Panc1 (cell line): ENCODE measurements around the gene DLG2. TPM values are rescaled to one million over a fixed set of nuclear protein-coding genes. Genes with fewer than 3 reads are reported as not detected.

ENCODE experiments used
- ATAC-seq: fragments of 200-7000 bp; cut with Tn5 transposase; 2 replicates; pipeline ENCODE4 v1.9.1; 2020; ENCODE audit warnings: mild to moderate bottlenecking, moderate library complexity
- BruUV-seq: library from RNA; stranded (reverse); fragments of 400-500 nt; replicated peaks from 2 replicates; lab custom pipeline; 2021; lab: Mats Ljungman, UMichigan
- CTCF ChIA-PET: fragments of 300-600 bp; sonication (Branson Sonifier 250); formaldehyde crosslinking; loops from one replicate; lab custom pipeline; 2022; ENCODE audit warnings: antibody characterized with exemption; lab: Charles Lee
- POLR2A ChIA-PET: fragments of 300-600 bp; sonication (Branson Sonifier 250); formaldehyde crosslinking; loops from one replicate; lab custom pipeline; 2022; ENCODE audit warnings: antibody characterized with exemption; lab: Charles Lee
- DNase-seq: peaks from one replicate; pipeline ENCODE4 v3.0.0-alpha.2; 2010; ENCODE audit warnings: low read depth, low spot score
- H3K27ac ChIP-seq: 2 replicates; pipeline ENCODE4 v1.5.1; 2011; ENCODE audit warnings: mild to moderate bottlenecking, low read length, inconsistent platforms
- H3K27me3 ChIP-seq: fragments of 200-500 bp; sonication (Bioruptor generic); 2 replicates; pipeline ENCODE4 v1.6.0; 2014; ENCODE audit warnings: low read length, inconsistent platforms; ENCODE audit not compliant: control insufficient read depth, insufficient read depth
- H3K36me3 ChIP-seq: fragments of 200-500 bp; sonication (Bioruptor generic); 2 replicates; pipeline ENCODE4 v1.5.1; 2014; ENCODE audit warnings: inconsistent platforms, mild to moderate bottlenecking, low read length, moderate library complexity; ENCODE audit not compliant: control insufficient read depth, insufficient read depth
- H3K4me1 ChIP-seq: 2 replicates; pipeline ENCODE4 v1.5.1; 2011; ENCODE audit warnings: inconsistent platforms, mild to moderate bottlenecking, low read length, moderate library complexity; ENCODE audit not compliant: control insufficient read depth, insufficient read depth
- H3K4me3 ChIP-seq, 2 experiments: 2 replicates each; pipeline ENCODE4 v1.5.1; 2011 to 2012; ENCODE audit warnings: low read depth in 2 of 2, low read length in 2 of 2, mild to moderate bottlenecking in 2 of 2, inconsistent platforms in 1 of 2, moderate library complexity in 1 of 2
- H3K9me3 ChIP-seq: fragments of 200-500 bp; sonication (Bioruptor generic); 2 replicates; pipeline ENCODE4 v1.5.1; 2014; ENCODE audit warnings: low read depth, mild to moderate bottlenecking, inconsistent platforms, low read length, moderate library complexity; ENCODE audit not compliant: control insufficient read depth, insufficient read depth
- CTCF ChIP-seq: fragments of 450-650 bp; IDR thresholded peaks from 2 replicates; pipeline ENCODE4 v1.5.1; 2017; ENCODE audit warnings: mild to moderate bottlenecking
- POLR2AphosphoS5 ChIP-seq: IDR thresholded peaks from 2 replicates; pipeline ENCODE4 v1.6.1; 2012; ENCODE audit warnings: mild to moderate bottlenecking, low read depth, low read length, moderate library complexity
- SIN3A ChIP-seq: IDR thresholded peaks from 2 replicates; pipeline ENCODE4 v1.6.1; 2012; ENCODE audit warnings: low read depth, mild to moderate bottlenecking, low read length, moderate library complexity, borderline replicate concordance; ENCODE audit not compliant: insufficient read depth
- TCF7L2 ChIP-seq: IDR thresholded peaks from 2 replicates; pipeline ENCODE4 v1.6.1; 2011; ENCODE audit warnings: mild to moderate bottlenecking, low read depth, low read length, inconsistent platforms
- in situ Hi-C: cut with HindIII; loops from 2 replicates; pipeline ENCODE4 v1.10.0; 2016; ENCODE audit warnings: low sequenced_read_pairs, low pct_unique_long_range_greater_than_20kb
- intact Hi-C: fragments of 100-400 bp; cut with micrococcal nuclease; formaldehyde crosslinking; loops from one replicate; pipeline ENCODE4 v1.10.0; 2022; ENCODE audit not compliant: unreplicated experiment
- total RNA-seq: library from RNA; stranded (reverse); gene quantifications from one replicate; pipeline ENCODE4 v1.2.1, GENCODE V29; 2021; ENCODE audit not compliant: unreplicated experiment
- TF ChIP-seq, protein P1 (sequence below), 2 experiments: IDR thresholded peaks; 2 replicates each; pipeline ENCODE4 v1.6.1; 2011 to 2012; ENCODE audit warnings: low read depth in 2 of 2, control low read depth in 1 of 2, low read length in 1 of 2, mild to moderate bottlenecking in 1 of 2, moderate library complexity in 1 of 2; ENCODE audit not compliant: insufficient read depth in 1 of 2

DLG2 gene
- total RNA-seq, 1 experiment from 2014 or later, result 4.2 TPM

GRCh38 chr11:83914995-83915394 lies 1712.1 kb downstream of the DLG2 start:
- Histone ChIP-seq H3K27ac (no peak overlapping the region), H3K4me3 (no peak overlapping the region), H3K9me3 (no peaks in the 10 kb centered on the region), H3K4me1 (no peaks in the 10 kb centered on the region), H3K36me3 (no peaks in the 10 kb centered on the region), H3K27me3 (no peaks in the 10 kb centered on the region)
- DNase-seq (no peak), ATAC-seq (no peak)
- no peak for TF ChIP-seq CTCF
- TF ChIP-seq, protein P1, sequence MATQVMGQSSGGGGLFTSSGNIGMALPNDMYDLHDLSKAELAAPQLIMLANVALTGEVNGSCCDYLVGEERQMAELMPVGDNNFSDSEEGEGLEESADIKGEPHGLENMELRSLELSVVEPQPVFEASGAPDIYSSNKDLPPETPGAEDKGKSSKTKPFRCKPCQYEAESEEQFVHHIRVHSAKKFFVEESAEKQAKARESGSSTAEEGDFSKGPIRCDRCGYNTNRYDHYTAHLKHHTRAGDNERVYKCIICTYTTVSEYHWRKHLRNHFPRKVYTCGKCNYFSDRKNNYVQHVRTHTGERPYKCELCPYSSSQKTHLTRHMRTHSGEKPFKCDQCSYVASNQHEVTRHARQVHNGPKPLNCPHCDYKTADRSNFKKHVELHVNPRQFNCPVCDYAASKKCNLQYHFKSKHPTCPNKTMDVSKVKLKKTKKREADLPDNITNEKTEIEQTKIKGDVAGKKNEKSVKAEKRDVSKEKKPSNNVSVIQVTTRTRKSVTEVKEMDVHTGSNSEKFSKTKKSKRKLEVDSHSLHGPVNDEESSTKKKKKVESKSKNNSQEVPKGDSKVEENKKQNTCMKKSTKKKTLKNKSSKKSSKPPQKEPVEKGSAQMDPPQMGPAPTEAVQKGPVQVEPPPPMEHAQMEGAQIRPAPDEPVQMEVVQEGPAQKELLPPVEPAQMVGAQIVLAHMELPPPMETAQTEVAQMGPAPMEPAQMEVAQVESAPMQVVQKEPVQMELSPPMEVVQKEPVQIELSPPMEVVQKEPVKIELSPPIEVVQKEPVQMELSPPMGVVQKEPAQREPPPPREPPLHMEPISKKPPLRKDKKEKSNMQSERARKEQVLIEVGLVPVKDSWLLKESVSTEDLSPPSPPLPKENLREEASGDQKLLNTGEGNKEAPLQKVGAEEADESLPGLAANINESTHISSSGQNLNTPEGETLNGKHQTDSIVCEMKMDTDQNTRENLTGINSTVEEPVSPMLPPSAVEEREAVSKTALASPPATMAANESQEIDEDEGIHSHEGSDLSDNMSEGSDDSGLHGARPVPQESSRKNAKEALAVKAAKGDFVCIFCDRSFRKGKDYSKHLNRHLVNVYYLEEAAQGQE (IDR thresholded peaks at IDR 0.05; ENCODE audit: insufficient read depth in 1 of 2, low read depth in 2 of 2, low read length in 1 of 2), result no peak
- TF ChIP-seq SIN3A, result no peak
- TF ChIP-seq TCF7L2, result no peak
- no peak for TF ChIP-seq POLR2AphosphoS5
- CTCF ChIA-PET, result no interaction called here
- BruUV-seq, result no TSS peak
- intact Hi-C loops (no loop called here), in situ Hi-C loops (no loop called here)
- POLR2A ChIA-PET, result no interaction called here

GRCh38 chr11:83909579-83910534 lies 1717.3 kb downstream of the DLG2 start:
- ChIA-PET POLR2A (no interaction called here), CTCF (no interaction called here)
- DNase-seq, result no peak
- Histone ChIP-seq H3K27ac (no peak overlapping the region), H3K4me1 (no peaks in the 10 kb centered on the region), H3K27me3 (no peaks in the 10 kb centered on the region), H3K9me3 (no peaks in the 10 kb centered on the region), H3K36me3 (no peaks in the 10 kb centered on the region), H3K4me3 (no peak overlapping the region)
- no TSS peak for BruUV-seq
- no peak for ATAC-seq
- in situ Hi-C loops (no loop called here), intact Hi-C loops (no loop called here)
- TF ChIP-seq TCF7L2, result no peak
- no peak for TF ChIP-seq CTCF
